ENCODE results near the gene ST6GALNAC4. TPM values are rescaled to one million over a fixed set of nuclear protein-coding genes. Genes with fewer than 3 reads are reported as not detected.

The ST6GALNAC4 gene
- polyA plus RNA-seq (5.8 to 10.8 TPM (median 8.9 TPM) in 3 replicates), polyA minus RNA-seq (9.4 to 13.1 TPM (median 11.6 TPM) in 3 replicates)
- polyA plus RNA-seq (2011; ENCODE audit: low read depth), result 2.5 TPM
- 5.6 and 14.0 TPM in 2 replicates for polyA plus RNA-seq (2011; cell fraction: cytosol; rRNA removed)
- 4.1 and 8.4 TPM in 2 replicates for polyA plus RNA-seq (2011; cell fraction: nucleus; rRNA removed)
- polyA plus RNA-seq (2012; ENCODE audit: low replicate concordance), result 3.2 and 11.6 TPM in 2 replicates
- polyA minus RNA-seq (2011; cell fraction: cytosol; rRNA and poly(A)+ RNA removed), result 47.4 TPM
- polyA minus RNA-seq (2011; cell fraction: nucleus; rRNA and poly(A)+ RNA removed), result 5.1 and 6.7 TPM in 2 replicates

- Histone ChIP-seq H4K20me1 (ENCODE audit: control insufficient read depth, extremely low read depth, insufficient read depth, low read length) (no peaks in the 10 kb centered on the region), H3K9me3 (ENCODE audit: control insufficient read depth, low read depth, low read length) (no peaks in the 10 kb centered on the region), H3K27me3 (ENCODE audit: control insufficient read depth, extremely low read depth, insufficient read depth, low read length) (no peaks in the 10 kb centered on the region), H3K4me2 (ENCODE audit: control insufficient read depth, extremely low read depth, insufficient read depth, low read depth, low read length) (peak within 1 kb of the TSS; percentile 82), H3K4me3 (ENCODE audit: control insufficient read depth in 2 of 3, extremely low read depth in 1 of 3, insufficient read depth in 2 of 3, low read depth in 1 of 3, low read length in 3 of 3) (peak within 1 kb of the TSS; percentile 50 to 62 (median 55)), H2AFZ (ENCODE audit: control insufficient read depth, low read length) (peak within 1 kb of the TSS; percentile 35), H3K9me1 (ENCODE audit: control insufficient read depth, extremely low read depth, insufficient read depth, low read length) (no peaks in the 10 kb centered on the region), H3K79me2 (ENCODE audit: control insufficient read depth, insufficient read depth, low read length) (no peaks in the 10 kb centered on the region), H3K4me1 (ENCODE audit: control insufficient read depth, extremely low read depth, insufficient read depth, low read length) (peaks cover 27% of the 10 kb centered on the region), H3K36me3 (ENCODE audit: control insufficient read depth in 2 of 2, extremely low read depth in 1 of 2, insufficient read depth in 2 of 2, low read length in 2 of 2) (peaks cover 0 to 1% of the 10 kb centered on the region in 2 experiments), H3K27ac (ENCODE audit: control insufficient read depth, insufficient read depth, low read length) (peak within 1 kb of the TSS; percentile 20), H3K9ac (ENCODE audit: control insufficient read depth, extremely low read depth, insufficient read depth, low read length) (peak within 1 kb of the TSS; percentile 50)
- DNase-seq (ENCODE audit: low read depth, low spot score) (no peak), FAIRE-seq (no peak)
- dilution Hi-C loops (cut with MboI; ENCODE audit: extremely low pct_ligation_motif_present, low sequenced_read_pairs), result no loop called here
- TF ChIP-seq CTCF (optimal IDR thresholded peaks at IDR 0.05 in 1 of 3, IDR thresholded peaks at IDR 0.05 in 1 of 3, conservative IDR thresholded peaks at IDR 0.05 in 1 of 3; ENCODE audit: extremely low read depth in 1 of 3, insufficient read depth in 2 of 3, low read length in 3 of 3), result no peak
- no peak for TF ChIP-seq EZH2 (IDR thresholded peaks at IDR 0.05; ENCODE audit: low read length)
These were observed at the start of gene ST6GALNAC4 for GRCh38 chr9:127916720-127917581. TSS of gene ST6GALNAC4 (minus strand) at chr9:127917041. CDS start at chr9:127916419, 622 bp downstream.

- peaks cover 62% of the 10 kb centered on the region for H3K4me1 ChIP-seq (ENCODE audit: control insufficient read depth, extremely low read depth, insufficient read depth, low read length)
- DNase-seq (ENCODE audit: low read depth, low spot score) (no peak), FAIRE-seq (no peak)
- peaks cover 0 to 3% of the 10 kb centered on the region in 2 experiments for H3K36me3 ChIP-seq (ENCODE audit: control insufficient read depth in 2 of 2, extremely low read depth in 1 of 2, insufficient read depth in 2 of 2, low read length in 2 of 2)
- H4K20me1 ChIP-seq (ENCODE audit: control insufficient read depth, extremely low read depth, insufficient read depth, low read length), result no peaks in the 10 kb centered on the region
- H2AFZ ChIP-seq (ENCODE audit: control insufficient read depth, low read length), result peak overlapping the region; percentile 74
- H3K9me1 ChIP-seq (ENCODE audit: control insufficient read depth, extremely low read depth, insufficient read depth, low read length), result no peaks in the 10 kb centered on the region
- dilution Hi-C loops (cut with MboI; ENCODE audit: extremely low pct_ligation_motif_present, low sequenced_read_pairs), result no loop called here
- H3K4me2 ChIP-seq (ENCODE audit: control insufficient read depth, extremely low read depth, insufficient read depth, low read depth, low read length), result peak overlapping the region; percentile 67
- peaks cover 7% of the 10 kb centered on the region for H3K79me2 ChIP-seq (ENCODE audit: control insufficient read depth, insufficient read depth, low read length)
- no peak overlapping the region for H3K4me3 ChIP-seq (ENCODE audit: control insufficient read depth in 2 of 3, extremely low read depth in 1 of 3, insufficient read depth in 2 of 3, low read depth in 1 of 3, low read length in 3 of 3)
- peak overlapping the region; percentile 79 for H3K27ac ChIP-seq (ENCODE audit: control insufficient read depth, insufficient read depth, low read length)
- no peaks in the 10 kb centered on the region for H3K9me3 ChIP-seq (ENCODE audit: control insufficient read depth, low read depth, low read length)
- TF ChIP-seq EZH2 (IDR thresholded peaks at IDR 0.05; ENCODE audit: low read length), result no peak
- H3K9ac ChIP-seq (ENCODE audit: control insufficient read depth, extremely low read depth, insufficient read depth, low read length), result peak overlapping the region; percentile 72
- H3K27me3 ChIP-seq (ENCODE audit: control insufficient read depth, extremely low read depth, insufficient read depth, low read length), result no peaks in the 10 kb centered on the region
These were observed 49.1 kb upstream of the ST6GALNAC4 start for GRCh38 chr9:127965953-127966352.
